Lower leg skin (tissue), 3 donors: ENCODE results near the gene SIGLECL1.

ENCODE experiments used
- POLR2A ChIP-seq, 2 donors: fragments of 450-650 bp; IDR thresholded peaks; one replicate each; pipeline ENCODE4 v1.6.1; 2016 to 2017; ENCODE audit warnings: antibody characterized with exemption in 2 of 2, mild to moderate bottlenecking in 1 of 2, moderate library complexity in 1 of 2
- TF ChIP-seq, protein P1 (sequence below), 3 donors: fragments of 450-650 bp; IDR thresholded peaks; one replicate each; pipeline ENCODE4 v1.5.1; 2016; ENCODE audit warnings: antibody characterized with exemption in 3 of 3, mild to moderate bottlenecking in 3 of 3, moderate library complexity in 2 of 3

DNA sequence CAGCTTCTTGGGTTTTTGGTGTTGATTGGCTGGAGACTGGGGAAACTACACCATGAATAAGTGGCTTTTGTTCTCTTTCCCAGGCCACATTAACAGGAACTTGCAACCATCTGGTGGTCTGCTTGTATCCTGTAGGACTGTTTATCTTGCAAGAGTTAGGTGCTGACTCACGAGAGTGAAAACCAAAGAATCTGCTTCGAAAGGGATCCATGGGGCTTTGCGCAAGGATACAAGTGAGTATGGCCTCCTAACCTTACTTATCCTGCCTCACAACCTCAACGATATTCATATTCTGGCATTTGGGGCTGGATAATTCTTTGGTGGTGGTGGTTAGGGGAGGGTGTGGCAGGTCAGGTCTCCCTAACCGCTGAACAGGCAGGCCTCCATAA lies 4.7 kb upstream of the SIGLECL1 start:
- TF ChIP-seq, protein P1, sequence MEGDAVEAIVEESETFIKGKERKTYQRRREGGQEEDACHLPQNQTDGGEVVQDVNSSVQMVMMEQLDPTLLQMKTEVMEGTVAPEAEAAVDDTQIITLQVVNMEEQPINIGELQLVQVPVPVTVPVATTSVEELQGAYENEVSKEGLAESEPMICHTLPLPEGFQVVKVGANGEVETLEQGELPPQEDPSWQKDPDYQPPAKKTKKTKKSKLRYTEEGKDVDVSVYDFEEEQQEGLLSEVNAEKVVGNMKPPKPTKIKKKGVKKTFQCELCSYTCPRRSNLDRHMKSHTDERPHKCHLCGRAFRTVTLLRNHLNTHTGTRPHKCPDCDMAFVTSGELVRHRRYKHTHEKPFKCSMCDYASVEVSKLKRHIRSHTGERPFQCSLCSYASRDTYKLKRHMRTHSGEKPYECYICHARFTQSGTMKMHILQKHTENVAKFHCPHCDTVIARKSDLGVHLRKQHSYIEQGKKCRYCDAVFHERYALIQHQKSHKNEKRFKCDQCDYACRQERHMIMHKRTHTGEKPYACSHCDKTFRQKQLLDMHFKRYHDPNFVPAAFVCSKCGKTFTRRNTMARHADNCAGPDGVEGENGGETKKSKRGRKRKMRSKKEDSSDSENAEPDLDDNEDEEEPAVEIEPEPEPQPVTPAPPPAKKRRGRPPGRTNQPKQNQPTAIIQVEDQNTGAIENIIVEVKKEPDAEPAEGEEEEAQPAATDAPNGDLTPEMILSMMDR (IDR thresholded peaks at IDR 0.05): no peak
- TF ChIP-seq POLR2A (IDR thresholded peaks at IDR 0.05): no peak
